ENCODE results near the gene HCAR2. TPM values are rescaled to one million over a fixed set of nuclear protein-coding genes. Genes with fewer than 3 reads are reported as not detected.

HCAR2 gene
- total RNA-seq, 1 donor from 2014 or later: not detected

DNA sequence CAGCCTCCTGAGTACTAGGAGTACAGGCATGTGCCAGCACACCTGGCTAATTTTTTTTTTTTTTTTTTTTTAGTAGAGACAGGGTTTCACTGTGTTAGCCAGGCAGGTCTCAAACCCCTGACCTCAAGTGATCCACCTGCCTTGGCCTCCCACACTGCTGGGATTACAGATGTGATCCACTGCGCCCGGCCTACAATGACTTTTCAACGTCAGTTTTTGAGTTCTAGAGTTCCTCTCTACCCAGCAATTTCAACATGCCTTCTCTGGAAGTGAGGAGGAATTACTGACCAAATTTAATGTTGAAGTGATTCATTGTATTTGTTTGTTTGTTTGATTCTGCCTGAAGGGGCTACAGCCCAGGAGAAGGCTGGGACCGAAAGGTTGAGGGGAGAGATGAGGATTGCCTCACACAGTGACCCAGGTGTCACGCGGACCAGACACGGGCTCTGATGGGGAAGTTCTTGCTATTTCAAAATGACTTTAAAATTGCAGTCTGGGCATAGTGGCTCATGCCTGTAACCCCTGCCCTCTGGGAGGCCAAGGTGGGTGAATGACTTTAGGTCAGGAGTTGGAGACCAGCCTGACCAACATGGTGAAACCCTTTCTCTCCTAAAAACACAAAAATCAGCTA is 40.9 kb upstream of the HCAR2 start:
- Mint-ChIP-seq H3K36me3 (ENCODE audit: unreplicated experiment) (no peaks in the 10 kb centered on the region), H3K9me3 (ENCODE audit: unreplicated experiment) (peaks cover 1% of the 10 kb centered on the region), H3K4me3 (ENCODE audit: unreplicated experiment) (no peak overlapping the region), H3K27ac (ENCODE audit: unreplicated experiment) (no peak overlapping the region), H3K27me3 (ENCODE audit: unreplicated experiment) (no peaks in the 10 kb centered on the region), H3K4me1 (ENCODE audit: low read depth, unreplicated experiment) (no peaks in the 10 kb centered on the region)
- TF ChIP-seq, protein P1, sequence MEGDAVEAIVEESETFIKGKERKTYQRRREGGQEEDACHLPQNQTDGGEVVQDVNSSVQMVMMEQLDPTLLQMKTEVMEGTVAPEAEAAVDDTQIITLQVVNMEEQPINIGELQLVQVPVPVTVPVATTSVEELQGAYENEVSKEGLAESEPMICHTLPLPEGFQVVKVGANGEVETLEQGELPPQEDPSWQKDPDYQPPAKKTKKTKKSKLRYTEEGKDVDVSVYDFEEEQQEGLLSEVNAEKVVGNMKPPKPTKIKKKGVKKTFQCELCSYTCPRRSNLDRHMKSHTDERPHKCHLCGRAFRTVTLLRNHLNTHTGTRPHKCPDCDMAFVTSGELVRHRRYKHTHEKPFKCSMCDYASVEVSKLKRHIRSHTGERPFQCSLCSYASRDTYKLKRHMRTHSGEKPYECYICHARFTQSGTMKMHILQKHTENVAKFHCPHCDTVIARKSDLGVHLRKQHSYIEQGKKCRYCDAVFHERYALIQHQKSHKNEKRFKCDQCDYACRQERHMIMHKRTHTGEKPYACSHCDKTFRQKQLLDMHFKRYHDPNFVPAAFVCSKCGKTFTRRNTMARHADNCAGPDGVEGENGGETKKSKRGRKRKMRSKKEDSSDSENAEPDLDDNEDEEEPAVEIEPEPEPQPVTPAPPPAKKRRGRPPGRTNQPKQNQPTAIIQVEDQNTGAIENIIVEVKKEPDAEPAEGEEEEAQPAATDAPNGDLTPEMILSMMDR (IDR thresholded peaks at IDR 0.05; ENCODE audit: partially characterized antibody, unreplicated experiment): no peak
- no peak for DNase-seq

DNA sequence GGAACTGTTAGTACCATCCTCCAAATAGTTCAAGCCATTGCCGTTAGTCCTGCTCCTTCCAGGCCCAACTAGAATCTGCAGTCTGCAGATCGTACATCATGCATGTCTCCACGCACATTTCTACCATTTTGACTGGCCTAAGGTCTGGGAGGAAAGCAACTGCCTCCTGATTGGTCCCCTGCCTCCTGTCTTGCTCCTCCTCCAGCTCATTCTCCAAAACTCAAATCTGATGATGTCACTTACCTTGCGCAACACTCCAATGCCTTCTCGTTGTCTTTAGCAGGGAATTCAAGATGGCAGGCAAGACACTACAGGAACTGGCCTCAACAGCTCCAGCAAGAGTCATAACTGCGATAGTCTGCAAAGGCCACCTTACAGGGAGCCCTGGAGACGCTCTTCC is 37.2 kb upstream of the HCAR2 start:
- TF ChIP-seq, protein P1 (IDR thresholded peaks at IDR 0.05; ENCODE audit: partially characterized antibody, unreplicated experiment): no peak
- no peak overlapping the region for H3K4me3 Mint-ChIP-seq (ENCODE audit: unreplicated experiment)
- H3K36me3 Mint-ChIP-seq (ENCODE audit: unreplicated experiment): no peaks in the 10 kb centered on the region
- no peaks in the 10 kb centered on the region for H3K4me1 Mint-ChIP-seq (ENCODE audit: low read depth, unreplicated experiment)
- peaks cover 1% of the 10 kb centered on the region for H3K9me3 Mint-ChIP-seq (ENCODE audit: unreplicated experiment)
- no peak overlapping the region for H3K27ac Mint-ChIP-seq (ENCODE audit: unreplicated experiment)
- DNase-seq: no peak
- no peaks in the 10 kb centered on the region for H3K27me3 Mint-ChIP-seq (ENCODE audit: unreplicated experiment)

DNA sequence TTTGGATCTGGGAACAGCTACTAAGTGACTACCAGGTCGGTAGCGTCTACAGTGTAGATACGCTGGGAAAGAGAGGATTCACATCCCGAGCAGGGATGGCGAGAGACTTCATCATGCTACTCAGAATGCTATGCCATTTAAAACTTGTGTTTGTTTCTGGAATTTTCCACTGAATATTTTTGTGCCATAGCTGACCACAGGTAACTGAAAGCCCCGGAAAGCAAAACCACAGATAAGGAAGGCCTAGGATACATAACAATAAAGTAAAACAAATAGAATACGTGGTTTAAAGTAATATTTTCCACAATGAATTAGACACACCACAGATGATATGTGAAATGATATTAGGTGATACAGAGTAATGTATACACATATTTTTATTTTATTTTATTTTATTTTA is 35.4 kb upstream of the HCAR2 start:
- H3K27ac Mint-ChIP-seq (ENCODE audit: unreplicated experiment): no peak overlapping the region
- H3K4me1 Mint-ChIP-seq (ENCODE audit: low read depth, unreplicated experiment): no peaks in the 10 kb centered on the region
- H3K4me3 Mint-ChIP-seq (ENCODE audit: unreplicated experiment): no peak overlapping the region
- TF ChIP-seq, protein P1 (IDR thresholded peaks at IDR 0.05; ENCODE audit: partially characterized antibody, unreplicated experiment): no peak
- peaks cover 1% of the 10 kb centered on the region for H3K9me3 Mint-ChIP-seq (ENCODE audit: unreplicated experiment)
- H3K27me3 Mint-ChIP-seq (ENCODE audit: unreplicated experiment): no peaks in the 10 kb centered on the region
- H3K36me3 Mint-ChIP-seq (ENCODE audit: unreplicated experiment): no peaks in the 10 kb centered on the region
- no peak for DNase-seq

- no peak for DNase-seq
- no peak overlapping the region for H3K4me3 Mint-ChIP-seq (ENCODE audit: unreplicated experiment)
- H3K36me3 Mint-ChIP-seq (ENCODE audit: unreplicated experiment): no peaks in the 10 kb centered on the region
- H3K9me3 Mint-ChIP-seq (ENCODE audit: unreplicated experiment): no peaks in the 10 kb centered on the region
- H3K4me1 Mint-ChIP-seq (ENCODE audit: low read depth, unreplicated experiment): no peaks in the 10 kb centered on the region
- no peak overlapping the region for H3K27ac Mint-ChIP-seq (ENCODE audit: unreplicated experiment)
- H3K27me3 Mint-ChIP-seq (ENCODE audit: unreplicated experiment): no peaks in the 10 kb centered on the region
- TF ChIP-seq, protein P1 (IDR thresholded peaks at IDR 0.05; ENCODE audit: partially characterized antibody, unreplicated experiment): no peak
Observed at GRCh38 chr12:122732611-122733010, 29.5 kb upstream of the HCAR2 start.

DNA sequence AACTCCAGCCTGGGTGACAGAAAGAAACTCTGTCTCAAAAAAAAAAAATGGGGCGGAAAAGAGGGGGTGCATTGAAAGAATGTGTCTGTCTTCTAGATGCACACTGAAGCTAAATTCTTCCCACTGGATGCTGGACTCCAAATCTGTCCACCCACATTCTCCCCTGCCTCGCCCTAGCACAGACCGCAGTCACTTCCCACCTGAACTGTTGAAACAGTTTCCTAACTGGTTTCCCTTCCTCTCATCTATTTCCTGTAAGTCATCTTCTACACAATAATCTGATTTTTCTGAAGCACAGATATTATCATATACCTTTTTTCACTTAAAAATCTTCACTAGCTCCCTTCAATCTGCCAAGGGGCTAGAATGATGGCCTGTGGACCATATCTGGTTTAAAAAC is 29.0 kb upstream of the HCAR2 start:
- DNase-seq: no peak
- Mint-ChIP-seq H3K9me3 (ENCODE audit: unreplicated experiment) (no peaks in the 10 kb centered on the region), H3K4me3 (ENCODE audit: unreplicated experiment) (no peak overlapping the region), H3K27me3 (ENCODE audit: unreplicated experiment) (no peaks in the 10 kb centered on the region), H3K4me1 (ENCODE audit: low read depth, unreplicated experiment) (no peaks in the 10 kb centered on the region), H3K27ac (ENCODE audit: unreplicated experiment) (no peak overlapping the region), H3K36me3 (ENCODE audit: unreplicated experiment) (no peaks in the 10 kb centered on the region)
- TF ChIP-seq, protein P1 (IDR thresholded peaks at IDR 0.05; ENCODE audit: partially characterized antibody, unreplicated experiment): no peak

Data from glutamatergic neuron (in vitro differentiated cells).